Putamen (tissue), 1 donor: ENCODE measurements around the gene MTR.
A peak's percentile ranks its signal among the peaks of the same experiment; 100 is the strongest.
"Not testable (repeated sequence)": the region's sequence is repeated elsewhere in the genome, so short reads cannot be mapped to it uniquely, and the experiment has no call there.

Experiments used
- DNase-seq: peaks from one replicate; pipeline ENCODE4 v3.0.0-alpha.2; 2016; ENCODE audit warnings: low spot score

MTR gene

GRCh38 chr1:236834876-236835275, 39.8 kb downstream of the MTR start:
- no peak for DNase-seq

- no peak for DNase-seq
Measured at GRCh38 chr1:236835491-236835890, 40.4 kb downstream of the MTR start.

GRCh38 chr1:236836157-236836556, 41.1 kb downstream of the MTR start:
- no peak for DNase-seq

DNA sequence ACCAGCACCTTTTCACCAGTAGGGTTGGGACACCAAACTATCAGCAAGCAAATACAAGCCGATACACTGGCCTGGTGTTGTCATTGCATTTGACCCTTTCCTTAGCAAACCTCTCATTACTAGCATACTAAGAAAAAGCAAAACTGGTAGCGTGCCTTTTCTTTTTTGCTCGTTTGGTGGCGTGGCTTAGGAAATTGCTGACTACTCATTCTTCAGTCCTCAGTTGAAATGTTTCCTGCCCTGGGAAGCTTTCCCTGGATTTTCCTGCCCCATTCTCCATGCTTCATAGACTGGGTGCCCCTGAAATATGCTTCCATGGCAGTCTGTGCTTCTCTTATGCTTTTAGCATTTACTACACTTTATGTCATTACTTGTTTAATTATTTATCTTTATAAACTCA, 42.0 kb downstream of the MTR start:
- DNase-seq: no peak

DNA sequence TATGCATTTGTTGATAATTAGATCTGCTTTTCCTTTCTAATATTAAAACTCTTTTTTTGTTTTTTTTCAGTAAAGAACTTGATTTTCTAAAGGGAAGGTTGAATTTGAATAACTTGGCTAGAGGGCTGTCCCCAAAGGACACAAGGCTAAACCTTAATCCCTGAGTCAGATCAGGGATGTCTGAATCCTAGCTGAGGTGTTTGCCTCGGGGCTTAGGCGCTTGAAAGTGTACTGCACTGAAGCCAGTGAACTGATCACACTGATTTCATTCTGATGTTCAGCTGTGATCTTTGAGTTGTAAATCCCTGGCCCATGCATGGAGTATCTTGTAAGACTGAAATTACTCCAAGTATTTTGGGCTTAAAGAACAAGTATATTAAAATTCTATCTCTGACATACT, 42.8 kb downstream of the MTR start:
- no peak for DNase-seq

- no peak for DNase-seq
Measured at GRCh38 chr1:236841341-236841740, 46.2 kb downstream of the MTR start.

GRCh38 chr1:236844499-236845271, 49.6 kb downstream of the MTR start:
- DNase-seq: no peak

- DNase-seq: no peak
Measured at GRCh38 chr1:236845830-236846229, 50.7 kb downstream of the MTR start.

DNA sequence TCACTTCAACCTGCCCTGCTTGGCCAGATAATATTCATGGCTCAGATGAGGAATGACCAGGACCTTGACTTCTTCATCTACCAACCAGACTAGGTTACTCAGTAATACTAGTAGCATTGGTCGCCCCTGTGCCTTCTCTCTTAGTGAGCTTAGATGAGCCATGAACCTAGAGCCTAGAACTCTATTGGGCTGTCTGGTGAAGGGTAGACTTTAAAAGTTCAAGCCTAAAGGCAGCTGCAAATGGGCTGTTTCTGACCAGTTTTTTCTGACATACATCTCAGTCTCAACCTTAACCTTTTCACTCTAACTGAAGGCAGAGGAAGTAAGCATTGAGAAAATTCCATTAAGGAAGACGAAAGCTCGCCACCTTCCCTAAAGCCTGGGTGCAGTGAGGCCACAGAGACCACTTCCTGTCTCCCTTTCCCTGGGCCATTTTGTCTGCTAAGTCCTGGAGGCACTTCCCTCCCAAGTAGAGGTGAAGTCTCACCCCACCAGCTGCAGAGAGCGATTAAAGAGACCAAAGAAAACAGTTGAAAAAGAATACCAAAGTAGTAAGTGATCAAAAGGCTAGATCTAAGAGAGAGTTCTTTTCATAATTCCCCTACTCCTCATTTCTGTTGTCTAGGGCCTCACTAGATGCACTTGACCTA, 53.3 kb downstream of the MTR start:
- DNase-seq: no peak

GRCh38 chr1:236850077-236850979, 55.2 kb downstream of the MTR start:
- no peak for DNase-seq

DNA sequence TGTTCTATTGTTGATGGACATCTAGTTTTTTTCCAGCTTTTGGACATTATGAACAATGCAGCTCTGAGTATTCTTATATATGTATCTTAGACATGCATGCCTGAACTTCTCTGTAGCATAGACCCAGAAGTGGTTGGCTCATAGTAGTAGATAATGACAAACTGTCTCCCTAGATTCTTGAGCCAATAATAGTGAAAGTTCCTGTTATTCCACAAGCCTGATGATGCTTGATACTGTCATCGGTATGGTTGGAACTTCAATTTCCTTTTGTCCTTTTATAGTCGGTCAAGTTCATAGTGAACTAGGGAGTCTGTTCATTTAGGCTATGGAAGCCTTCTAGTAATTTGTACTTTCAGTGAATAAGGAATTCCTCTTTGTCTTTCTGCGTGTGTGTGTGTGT, 56.8 kb downstream of the MTR start:
- DNase-seq: no peak

- DNase-seq: no peak
Measured at GRCh38 chr1:236853921-236854604, 59.0 kb downstream of the MTR start.

DNA sequence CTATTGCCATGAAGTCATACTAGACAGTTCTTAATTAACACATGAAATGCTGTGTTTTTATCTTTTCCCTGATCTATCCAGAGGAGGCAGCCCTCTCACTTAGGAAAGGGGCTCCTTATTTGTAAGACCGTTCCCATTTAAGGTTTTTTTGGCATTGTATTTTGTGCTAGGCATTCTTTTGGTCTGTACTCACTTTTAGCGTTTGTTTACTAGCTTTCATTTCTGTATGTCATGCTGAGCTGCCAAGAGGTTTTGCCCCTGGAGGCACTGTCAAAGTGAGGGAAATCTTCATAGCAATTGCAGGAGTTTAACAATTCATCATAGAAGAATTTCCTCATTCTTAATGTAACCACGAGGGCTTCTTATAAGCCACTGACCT, 59.5 kb downstream of the MTR start:
- DNase-seq: no peak

DNA sequence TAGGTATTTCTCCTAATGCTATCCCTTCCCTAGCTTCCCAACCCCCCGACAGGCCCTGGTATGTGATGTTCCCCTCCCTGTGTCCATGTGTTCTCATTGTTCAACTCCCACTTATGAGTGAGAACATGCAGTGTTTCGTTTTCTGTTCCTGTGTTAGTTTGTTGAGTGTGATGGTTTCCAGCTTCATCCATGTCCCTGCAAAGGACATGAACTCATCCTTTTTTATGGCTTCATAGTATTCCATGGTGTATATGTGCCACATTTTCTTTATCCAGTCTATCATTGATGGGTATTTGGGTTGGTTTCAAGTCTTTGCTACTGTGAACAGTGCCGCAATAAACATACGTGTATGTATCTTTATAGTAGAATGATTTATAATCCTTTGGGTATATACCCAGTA, 61.6 kb downstream of the MTR start:
- DNase-seq: not testable (repeated sequence)

GRCh38 chr1:236858165-236858564, 63.1 kb downstream of the MTR start:
- peak; percentile 10 for DNase-seq

DNA sequence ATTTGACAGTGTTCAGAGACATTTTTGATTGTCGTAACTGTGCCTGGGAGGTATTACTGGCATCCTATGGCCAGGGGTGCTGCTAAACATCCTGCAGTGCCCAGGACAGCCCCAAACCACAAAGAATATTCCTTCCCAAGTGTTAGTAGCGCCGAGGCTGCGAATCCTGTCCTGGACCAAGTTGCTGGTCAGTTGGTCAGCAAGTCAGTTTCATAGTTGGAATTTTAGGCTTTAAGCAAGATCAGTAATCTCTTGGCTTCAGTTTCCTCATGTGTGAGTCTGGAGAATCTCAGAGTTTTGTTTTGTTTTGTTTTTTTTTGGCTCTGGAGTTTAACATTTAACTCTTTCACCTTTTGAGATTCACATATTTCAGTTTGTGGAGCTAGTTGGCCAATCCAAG, 65.0 kb downstream of the MTR start:
- no peak for DNase-seq

DNA sequence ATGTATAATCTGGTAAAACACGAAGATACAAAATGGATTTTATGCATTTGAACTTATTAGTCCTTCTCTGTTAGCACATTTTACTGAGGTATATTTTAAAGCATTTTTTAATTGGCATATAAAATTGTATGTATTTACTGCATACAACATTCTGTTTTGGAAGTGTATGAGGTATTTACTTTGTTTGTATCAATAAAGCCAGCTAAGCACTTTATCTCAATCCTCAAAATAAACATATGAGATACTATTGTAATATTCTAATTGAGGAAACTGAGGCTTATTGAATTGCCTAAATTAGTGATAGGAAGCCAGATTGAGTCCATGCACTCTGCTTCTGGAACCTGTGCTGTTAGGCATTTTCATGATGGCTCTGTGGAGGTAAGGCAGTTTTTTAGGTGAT, 65.6 kb downstream of the MTR start:
- DNase-seq: no peak

- DNase-seq: no peak
Measured at GRCh38 chr1:236861560-236862218, 66.6 kb downstream of the MTR start.

GRCh38 chr1:236862219-236862591, 67.1 kb downstream of the MTR start:
- DNase-seq: no peak

DNA sequence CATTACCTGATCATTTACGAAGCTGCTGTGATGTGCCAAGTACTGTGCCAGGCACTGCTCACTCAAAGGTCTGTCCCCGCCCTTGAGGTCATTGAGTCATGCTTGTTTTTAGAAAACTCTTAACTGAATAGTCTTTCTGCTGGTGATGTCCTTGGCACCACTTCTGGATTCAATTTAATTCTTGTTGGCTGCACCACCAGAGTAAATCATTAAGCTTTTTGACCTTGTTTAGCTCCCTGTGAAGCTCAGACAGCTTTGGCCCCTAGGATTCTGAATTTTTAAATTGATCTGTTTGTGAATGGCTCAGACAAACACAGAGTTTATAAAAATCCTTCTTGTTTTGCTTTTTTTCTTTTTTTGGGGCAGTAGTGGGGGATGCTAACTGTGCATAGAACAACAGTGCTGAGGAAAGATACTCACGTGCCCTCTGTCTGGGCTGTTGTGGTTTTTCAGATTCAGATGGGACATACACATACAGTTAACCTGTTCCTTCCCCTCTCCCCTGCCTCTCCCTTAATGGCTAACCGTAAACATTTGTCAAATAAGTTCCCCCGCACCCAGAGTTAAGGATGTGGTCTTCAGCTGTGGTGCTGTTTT, 67.6 kb downstream of the MTR start:
- no peak for DNase-seq

DNA sequence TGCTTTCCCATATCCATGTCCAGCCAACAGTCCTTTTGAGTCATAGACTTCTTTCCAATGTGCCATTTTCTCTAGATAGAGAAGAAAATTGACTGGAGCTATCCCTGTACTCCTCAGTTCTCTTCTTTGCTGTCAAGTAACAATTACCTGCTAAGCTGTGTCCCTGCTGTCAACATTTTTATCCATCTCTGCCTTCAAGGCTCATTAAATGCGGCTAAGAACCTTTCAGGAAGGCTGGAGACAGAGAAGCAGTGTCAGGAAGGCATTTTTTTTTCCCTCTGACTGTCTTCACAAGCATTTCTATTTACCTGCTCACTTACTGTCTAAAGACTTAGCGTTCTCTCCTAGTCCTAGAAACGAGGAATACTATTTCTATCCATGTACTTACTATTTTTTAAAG, 69.1 kb downstream of the MTR start:
- DNase-seq: no peak
